Measurements from ENCODE around the gene MYCN. TPM values are rescaled to one million over a fixed set of nuclear protein-coding genes. Genes with fewer than 3 reads are reported as not detected.

The MYCN gene
- total RNA-seq, 1 experiment from 2014 or later = 68.3 TPM

GRCh38 chr2:15905986-15906491 is 34.3 kb upstream of the MYCN start:
- CTCF ChIA-PET = no interaction called here
- POLR2A ChIA-PET = no interaction called here
- Mint-ChIP-seq H3K27me3 (ENCODE audit: low read depth) (no peaks in the 10 kb centered on the region), H3K4me3 (no peak overlapping the region), H3K4me1 (0 out of 2 replicates have a peak, but pooled peaks cover 4% of the 10 kb centered on the region), H3K9me3 (peaks cover 4% of the 10 kb centered on the region), H3K36me3 (peaks cover 4% of the 10 kb centered on the region), H3K27ac (no peak overlapping the region)
- no peak for ATAC-seq
- DNase-seq (ENCODE audit: low spot score) = no peak
- no peak for TF ChIP-seq GTF2I (CRISPR knock-in tag; conservative IDR thresholded peaks at IDR 0.05)
- no peak for TF ChIP-seq CBFB (CRISPR knock-in tag; IDR thresholded peaks at IDR 0.05; ENCODE audit: low read depth)
- TF ChIP-seq, protein P1, sequence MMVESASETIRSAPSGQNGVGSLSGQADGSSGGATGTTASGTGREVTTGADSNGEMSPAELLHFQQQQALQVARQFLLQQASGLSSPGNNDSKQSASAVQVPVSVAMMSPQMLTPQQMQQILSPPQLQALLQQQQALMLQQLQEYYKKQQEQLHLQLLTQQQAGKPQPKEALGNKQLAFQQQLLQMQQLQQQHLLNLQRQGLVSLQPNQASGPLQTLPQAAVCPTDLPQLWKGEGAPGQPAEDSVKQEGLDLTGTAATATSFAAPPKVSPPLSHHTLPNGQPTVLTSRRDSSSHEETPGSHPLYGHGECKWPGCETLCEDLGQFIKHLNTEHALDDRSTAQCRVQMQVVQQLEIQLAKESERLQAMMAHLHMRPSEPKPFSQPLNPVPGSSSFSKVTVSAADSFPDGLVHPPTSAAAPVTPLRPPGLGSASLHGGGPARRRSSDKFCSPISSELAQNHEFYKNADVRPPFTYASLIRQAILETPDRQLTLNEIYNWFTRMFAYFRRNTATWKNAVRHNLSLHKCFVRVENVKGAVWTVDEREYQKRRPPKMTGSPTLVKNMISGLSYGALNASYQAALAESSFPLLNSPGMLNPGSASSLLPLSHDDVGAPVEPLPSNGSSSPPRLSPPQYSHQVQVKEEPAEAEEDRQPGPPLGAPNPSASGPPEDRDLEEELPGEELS (CRISPR knock-in tag; IDR thresholded peaks at IDR 0.05) = no peak
- TF ChIP-seq ZBTB21 (CRISPR knock-in tag; IDR thresholded peaks at IDR 0.05; ENCODE audit: borderline replicate concordance) = no peak
- no peak for TF ChIP-seq FOXP1 (CRISPR knock-in tag; IDR thresholded peaks at IDR 0.05; ENCODE audit: borderline replicate concordance)
- TF ChIP-seq NR2C2 (CRISPR knock-in tag; IDR thresholded peaks at IDR 0.05) = no peak
- TF ChIP-seq, protein P2, sequence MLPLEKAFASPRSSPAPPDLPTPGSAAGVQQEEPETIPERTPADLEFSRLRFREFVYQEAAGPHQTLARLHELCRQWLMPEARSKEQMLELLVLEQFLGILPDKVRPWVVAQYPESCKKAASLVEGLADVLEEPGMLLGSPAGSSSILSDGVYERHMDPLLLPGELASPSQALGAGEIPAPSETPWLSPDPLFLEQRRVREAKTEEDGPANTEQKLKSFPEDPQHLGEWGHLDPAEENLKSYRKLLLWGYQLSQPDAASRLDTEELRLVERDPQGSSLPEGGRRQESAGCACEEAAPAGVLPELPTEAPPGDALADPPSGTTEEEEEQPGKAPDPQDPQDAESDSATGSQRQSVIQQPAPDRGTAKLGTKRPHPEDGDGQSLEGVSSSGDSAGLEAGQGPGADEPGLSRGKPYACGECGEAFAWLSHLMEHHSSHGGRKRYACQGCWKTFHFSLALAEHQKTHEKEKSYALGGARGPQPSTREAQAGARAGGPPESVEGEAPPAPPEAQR (CRISPR knock-in tag; IDR thresholded peaks at IDR 0.05) = no peak
- TF ChIP-seq HMGA2 (CRISPR knock-in tag; IDR thresholded peaks at IDR 0.05) = no peak
- TF ChIP-seq, protein P3, sequence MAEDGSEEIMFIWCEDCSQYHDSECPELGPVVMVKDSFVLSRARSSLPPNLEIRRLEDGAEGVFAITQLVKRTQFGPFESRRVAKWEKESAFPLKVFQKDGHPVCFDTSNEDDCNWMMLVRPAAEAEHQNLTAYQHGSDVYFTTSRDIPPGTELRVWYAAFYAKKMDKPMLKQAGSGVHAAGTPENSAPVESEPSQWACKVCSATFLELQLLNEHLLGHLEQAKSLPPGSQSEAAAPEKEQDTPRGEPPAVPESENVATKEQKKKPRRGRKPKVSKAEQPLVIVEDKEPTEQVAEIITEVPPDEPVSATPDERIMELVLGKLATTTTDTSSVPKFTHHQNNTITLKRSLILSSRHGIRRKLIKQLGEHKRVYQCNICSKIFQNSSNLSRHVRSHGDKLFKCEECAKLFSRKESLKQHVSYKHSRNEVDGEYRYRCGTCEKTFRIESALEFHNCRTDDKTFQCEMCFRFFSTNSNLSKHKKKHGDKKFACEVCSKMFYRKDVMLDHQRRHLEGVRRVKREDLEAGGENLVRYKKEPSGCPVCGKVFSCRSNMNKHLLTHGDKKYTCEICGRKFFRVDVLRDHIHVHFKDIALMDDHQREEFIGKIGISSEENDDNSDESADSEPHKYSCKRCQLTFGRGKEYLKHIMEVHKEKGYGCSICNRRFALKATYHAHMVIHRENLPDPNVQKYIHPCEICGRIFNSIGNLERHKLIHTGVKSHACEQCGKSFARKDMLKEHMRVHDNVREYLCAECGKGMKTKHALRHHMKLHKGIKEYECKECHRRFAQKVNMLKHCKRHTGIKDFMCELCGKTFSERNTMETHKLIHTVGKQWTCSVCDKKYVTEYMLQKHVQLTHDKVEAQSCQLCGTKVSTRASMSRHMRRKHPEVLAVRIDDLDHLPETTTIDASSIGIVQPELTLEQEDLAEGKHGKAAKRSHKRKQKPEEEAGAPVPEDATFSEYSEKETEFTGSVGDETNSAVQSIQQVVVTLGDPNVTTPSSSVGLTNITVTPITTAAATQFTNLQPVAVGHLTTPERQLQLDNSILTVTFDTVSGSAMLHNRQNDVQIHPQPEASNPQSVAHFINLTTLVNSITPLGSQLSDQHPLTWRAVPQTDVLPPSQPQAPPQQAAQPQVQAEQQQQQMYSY (CRISPR knock-in tag; IDR thresholded peaks at IDR 0.05) = no peak
- no peak for TF ChIP-seq NFATC4 (CRISPR knock-in tag; IDR thresholded peaks at IDR 0.05)

DNA sequence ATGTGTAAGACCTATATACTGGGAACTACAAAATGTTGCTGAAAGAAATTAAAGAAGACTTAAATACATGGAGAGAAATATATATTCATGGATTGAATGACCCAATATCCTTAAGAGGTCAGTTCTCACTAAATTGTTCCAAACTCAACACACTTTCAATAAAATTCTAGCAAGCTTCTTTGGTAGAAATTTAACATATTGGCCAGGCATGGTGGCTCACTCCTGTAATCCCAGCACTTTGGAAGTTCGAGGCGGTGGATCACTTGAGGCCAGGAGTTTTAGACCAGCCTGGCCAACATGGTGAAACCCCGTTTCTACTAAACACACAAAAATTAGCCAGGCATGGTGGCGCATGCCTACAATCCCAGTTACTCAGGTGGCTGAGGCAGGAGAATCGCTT is 33.6 kb upstream of the MYCN start:
- Mint-ChIP-seq H3K4me1 (0 out of 2 replicates have a peak, but pooled peaks cover 4% of the 10 kb centered on the region), H3K27ac (no peak overlapping the region), H3K9me3 (no peaks in the 10 kb centered on the region), H3K27me3 (ENCODE audit: low read depth) (no peaks in the 10 kb centered on the region), H3K36me3 (no peaks in the 10 kb centered on the region), H3K4me3 (no peak overlapping the region)
- ATAC-seq = no peak
- ChIA-PET POLR2A (no interaction called here), CTCF (no interaction called here)
- no peak for DNase-seq (ENCODE audit: low spot score)
- TF ChIP-seq, protein P4, sequence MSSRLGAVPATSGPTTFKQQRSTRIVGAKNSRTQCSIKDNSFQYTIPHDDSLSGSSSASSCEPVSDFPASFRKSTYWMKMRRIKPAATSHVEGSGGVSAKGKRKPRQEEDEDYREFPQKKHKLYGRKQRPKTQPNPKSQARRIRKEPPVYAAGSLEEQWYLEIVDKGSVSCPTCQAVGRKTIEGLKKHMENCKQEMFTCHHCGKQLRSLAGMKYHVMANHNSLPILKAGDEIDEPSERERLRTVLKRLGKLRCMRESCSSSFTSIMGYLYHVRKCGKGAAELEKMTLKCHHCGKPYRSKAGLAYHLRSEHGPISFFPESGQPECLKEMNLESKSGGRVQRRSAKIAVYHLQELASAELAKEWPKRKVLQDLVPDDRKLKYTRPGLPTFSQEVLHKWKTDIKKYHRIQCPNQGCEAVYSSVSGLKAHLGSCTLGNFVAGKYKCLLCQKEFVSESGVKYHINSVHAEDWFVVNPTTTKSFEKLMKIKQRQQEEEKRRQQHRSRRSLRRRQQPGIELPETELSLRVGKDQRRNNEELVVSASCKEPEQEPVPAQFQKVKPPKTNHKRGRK (CRISPR knock-in tag; IDR thresholded peaks at IDR 0.05; ENCODE audit: borderline replicate concordance) = no peak
- no peak for TF ChIP-seq ZNF232 (CRISPR knock-in tag; IDR thresholded peaks at IDR 0.05)
- no peak for TF ChIP-seq CBFB (CRISPR knock-in tag; IDR thresholded peaks at IDR 0.05; ENCODE audit: low read depth)
- TF ChIP-seq TCF7 (CRISPR knock-in tag; IDR thresholded peaks at IDR 0.05; ENCODE audit: low read depth) = no peak
- TF ChIP-seq, protein P5, sequence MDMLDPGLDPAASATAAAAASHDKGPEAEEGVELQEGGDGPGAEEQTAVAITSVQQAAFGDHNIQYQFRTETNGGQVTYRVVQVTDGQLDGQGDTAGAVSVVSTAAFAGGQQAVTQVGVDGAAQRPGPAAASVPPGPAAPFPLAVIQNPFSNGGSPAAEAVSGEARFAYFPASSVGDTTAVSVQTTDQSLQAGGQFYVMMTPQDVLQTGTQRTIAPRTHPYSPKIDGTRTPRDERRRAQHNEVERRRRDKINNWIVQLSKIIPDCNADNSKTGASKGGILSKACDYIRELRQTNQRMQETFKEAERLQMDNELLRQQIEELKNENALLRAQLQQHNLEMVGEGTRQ (CRISPR knock-in tag; IDR thresholded peaks at IDR 0.05) = no peak
- TF ChIP-seq NFYB (CRISPR knock-in tag; conservative IDR thresholded peaks at IDR 0.05; ENCODE audit: low read depth) = no peak
- no peak for TF ChIP-seq SMAD3 (CRISPR knock-in tag; IDR thresholded peaks at IDR 0.05; ENCODE audit: borderline replicate concordance)
- TF ChIP-seq, protein P6, sequence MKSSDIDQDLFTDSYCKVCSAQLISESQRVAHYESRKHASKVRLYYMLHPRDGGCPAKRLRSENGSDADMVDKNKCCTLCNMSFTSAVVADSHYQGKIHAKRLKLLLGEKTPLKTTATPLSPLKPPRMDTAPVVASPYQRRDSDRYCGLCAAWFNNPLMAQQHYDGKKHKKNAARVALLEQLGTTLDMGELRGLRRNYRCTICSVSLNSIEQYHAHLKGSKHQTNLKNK (CRISPR knock-in tag; IDR thresholded peaks at IDR 0.05) = no peak
- TF ChIP-seq ZNF423 (CRISPR knock-in tag; IDR thresholded peaks at IDR 0.05) = no peak
- no peak for TF ChIP-seq NR2C2 (CRISPR knock-in tag; IDR thresholded peaks at IDR 0.05)
- no peak for TF ChIP-seq TEAD4 (CRISPR knock-in tag; IDR thresholded peaks at IDR 0.05)
- no peak for TF ChIP-seq ZNF425 (CRISPR knock-in tag; conservative IDR thresholded peaks at IDR 0.05)

All from WTC11 (cell line).